Esophagus mucosa (tissue), 1 donor: ENCODE measurements around the gene ELL2. TPM values are rescaled to one million over a fixed set of nuclear protein-coding genes. Genes with fewer than 3 reads are reported as not detected.
"Not testable (repeated sequence)": the region's sequence is repeated elsewhere in the genome, so short reads cannot be mapped to it uniquely, and the experiment has no call there.

Source experiments
- ATAC-seq: fragments of 200-7000 bp; cut with Tn5 transposase; one replicate; pipeline ENCODE4 v1.9.1; 2020
- total RNA-seq: library from RNA; stranded (reverse); gene quantifications from one replicate; pipeline ENCODE4 v1.2.4, GENCODE V29; 2023
- donor health status: DM: yes; HTN: yes; CAD: no.

The ELL2 gene
- total RNA-seq, 1 donor from 2014 or later, result 181 TPM

DNA sequence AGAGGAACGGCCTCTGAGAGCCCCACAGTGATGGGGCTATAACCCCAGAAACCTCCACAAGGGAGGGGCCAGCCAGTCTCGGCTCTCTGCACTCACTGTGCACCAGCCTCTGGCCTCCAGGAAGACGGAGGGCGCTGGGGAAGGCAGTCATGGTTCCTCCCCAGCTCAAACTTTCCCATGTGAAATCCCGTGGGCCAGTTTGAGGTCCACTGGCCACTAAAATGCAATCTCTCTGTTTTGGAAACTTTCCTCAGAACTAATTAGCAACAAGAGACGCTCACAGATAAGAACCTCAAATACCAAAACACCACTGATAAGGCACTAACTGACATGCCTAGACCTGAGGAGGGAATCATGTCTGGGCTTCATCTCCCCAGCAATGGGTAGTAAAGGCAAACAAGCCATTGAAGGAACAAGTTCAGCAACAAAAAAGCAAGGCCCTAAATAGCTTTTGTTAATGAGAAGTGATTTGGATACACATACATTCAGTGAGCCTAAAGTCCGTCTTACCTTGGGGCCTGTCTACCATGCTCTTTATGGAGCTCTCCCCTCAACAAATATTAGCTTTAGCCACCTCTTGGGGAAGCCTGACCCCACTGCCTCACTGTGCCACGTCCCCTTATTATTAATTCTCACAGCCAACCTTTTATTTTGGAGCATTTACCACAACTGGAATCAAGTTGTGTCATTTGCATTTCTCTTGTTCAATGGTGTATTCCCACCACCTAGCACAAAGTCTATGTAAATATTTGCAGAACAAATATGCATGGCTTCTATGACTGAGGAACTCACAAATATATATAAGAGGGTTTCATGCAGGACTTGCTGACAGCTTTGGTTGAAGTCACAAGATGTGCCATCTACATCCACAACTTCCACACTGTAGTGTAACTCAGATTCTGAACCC is 83.0 kb downstream of the ELL2 start:
- ATAC-seq, result peak; percentile 2

DNA sequence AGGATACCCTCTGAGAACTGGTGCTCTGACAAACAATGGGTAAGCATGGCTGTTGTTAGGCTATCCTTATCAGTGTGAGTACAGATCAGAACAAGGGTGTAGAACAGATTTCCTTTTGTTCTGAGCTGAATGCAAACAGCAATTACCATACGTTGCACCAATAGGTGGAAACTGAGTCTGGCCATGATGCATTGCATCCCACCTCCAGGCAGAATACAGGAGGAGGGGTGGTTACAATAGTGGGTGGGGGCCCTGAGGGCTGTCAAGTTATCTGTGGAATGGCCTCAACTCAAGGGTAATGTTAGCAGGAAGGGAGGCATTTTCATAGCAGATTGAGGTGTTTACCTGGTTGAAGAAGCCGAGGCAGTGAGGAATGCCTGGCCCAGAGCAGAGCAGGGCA is 84.9 kb downstream of the ELL2 start:
- no peak for ATAC-seq

DNA sequence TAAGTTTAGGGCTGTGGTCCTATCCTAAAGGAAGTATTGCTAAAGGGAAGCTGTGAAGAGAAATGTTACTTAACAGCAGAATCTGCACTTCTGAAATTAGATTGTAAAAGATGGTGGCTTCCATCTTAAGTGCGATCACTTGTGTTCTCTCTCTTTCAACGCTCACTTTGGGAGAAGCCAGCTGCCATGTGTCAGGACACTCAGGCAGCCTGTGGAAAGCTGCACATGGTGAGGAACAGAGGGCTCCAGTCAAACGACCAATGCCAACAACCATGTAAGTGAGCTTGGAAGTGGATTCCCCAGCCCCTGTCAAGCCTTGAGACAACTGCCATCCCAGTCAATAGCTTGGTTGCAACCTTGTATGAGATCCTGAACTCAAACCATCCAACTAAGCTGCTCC is 87.4 kb downstream of the ELL2 start:
- ATAC-seq, result no peak

DNA sequence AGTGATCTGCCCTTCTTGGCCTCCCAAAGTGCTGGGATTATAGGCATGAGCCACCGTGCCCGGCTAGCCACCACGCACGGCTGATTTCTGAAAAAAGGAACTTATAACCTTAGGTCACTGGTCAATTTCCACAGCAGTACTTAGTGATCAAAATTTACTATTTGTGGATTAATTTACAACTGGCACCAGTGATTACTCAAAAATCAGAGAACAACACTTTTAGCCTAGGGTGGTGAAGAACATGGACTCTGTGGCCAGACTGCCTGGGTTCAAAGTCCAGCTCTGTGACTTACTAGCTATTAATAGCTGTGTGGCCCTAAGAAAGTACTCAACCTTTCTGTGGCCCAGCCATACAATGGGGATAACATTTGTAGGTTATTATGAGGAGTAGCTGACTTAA is 88.3 kb downstream of the ELL2 start:
- ATAC-seq, result no peak

DNA sequence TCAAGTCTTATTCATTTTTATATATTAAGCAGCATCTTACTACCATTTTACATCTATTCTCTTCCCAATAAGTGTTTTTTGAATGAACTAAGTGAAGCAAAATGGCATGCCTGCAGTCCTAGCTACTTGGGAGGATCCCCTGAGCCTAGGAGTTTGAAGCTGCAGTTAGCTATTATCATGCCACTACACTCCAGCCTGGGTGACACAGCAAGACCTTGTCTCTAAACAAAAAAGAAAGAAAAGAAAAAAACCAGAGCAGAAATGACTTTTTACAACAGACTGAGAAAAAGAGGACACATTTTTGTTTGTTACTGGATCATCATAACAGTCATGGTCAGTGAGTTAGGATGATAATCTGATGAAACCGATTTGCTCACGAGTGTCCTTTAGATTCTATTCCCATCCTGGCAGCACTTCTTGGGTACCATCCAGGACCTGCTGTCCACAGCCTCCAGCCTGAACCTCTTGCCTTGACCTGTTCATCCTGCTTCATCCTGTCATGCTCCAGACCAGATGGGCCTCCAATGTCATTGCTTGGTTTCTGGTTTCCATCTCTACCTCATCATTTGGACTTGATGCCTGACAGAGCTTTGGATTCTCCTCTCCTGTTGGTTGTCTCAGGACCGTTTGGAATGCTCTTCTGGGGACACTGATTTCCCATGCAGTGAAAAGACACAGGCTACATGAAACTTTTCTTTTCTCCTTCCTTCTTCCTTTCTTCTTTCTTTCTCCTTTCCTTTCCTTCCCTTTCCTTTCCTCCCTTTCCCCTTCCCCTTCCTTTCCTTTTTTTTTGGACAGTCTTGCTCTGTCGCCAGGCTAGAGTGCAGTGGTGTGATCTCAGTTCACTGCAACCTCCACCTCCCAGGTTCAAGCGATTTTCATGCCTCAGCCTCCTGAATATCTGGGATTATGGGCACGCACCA is 89.0 kb downstream of the ELL2 start:
- no peak for ATAC-seq

DNA sequence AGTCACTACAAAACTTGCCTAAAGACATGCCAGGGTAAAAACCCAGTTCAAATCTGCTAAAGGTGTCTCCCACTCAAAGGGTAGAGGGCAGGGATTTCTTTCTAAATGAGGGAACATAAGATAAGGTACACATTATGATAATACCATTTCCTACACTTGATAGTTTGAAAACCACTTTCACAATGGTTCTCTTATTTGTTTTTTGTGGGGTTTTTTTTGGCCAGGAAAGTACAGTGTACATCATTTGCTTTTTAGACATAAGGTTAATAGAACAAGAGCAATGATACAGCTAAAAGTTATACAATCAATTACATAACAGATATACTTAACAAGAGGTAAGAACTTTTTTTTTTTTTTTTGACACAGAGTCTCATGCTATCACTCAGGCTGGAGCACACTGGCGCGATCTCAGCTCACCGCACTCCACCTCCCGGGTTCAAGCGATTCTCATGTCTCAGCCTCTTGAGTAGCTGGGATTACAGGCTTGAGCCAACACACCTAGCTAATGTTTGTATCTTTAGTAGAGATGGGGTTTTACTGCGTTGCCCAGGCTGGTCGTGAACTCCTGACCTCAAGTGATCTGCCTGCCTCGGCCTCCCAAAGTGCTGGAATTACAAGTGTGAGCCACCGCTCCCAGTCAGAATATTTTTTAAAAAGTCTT is 90.4 kb downstream of the ELL2 start:
- no peak for ATAC-seq

DNA sequence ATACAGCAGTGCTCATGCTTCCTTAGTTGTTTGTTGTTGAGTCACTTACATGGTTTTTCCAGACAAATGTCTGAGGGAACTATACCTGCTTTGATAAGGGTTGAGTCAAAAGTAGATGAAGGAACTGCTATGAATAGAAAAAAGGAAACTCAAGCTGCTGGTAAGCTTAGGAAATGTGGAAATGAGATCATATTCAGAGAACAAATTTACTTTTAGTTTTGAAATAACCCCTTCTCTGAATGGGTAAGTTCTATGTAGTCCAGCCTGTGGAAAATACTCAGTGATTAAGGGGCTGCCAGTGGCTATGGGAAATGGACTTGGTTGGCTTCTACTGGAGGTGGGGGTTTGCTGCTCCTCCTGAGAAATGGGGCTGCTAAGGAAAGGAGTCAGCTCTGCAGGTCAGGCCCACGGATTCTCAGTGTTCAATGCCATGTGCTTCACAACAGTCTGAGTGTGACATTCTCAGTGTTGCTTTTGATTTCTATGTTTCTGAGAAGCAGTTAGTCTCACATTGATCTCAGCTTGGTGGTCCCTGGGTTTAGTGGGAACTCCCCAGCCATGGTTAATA is 91.5 kb downstream of the ELL2 start:
- ATAC-seq, result peak; percentile 37

DNA sequence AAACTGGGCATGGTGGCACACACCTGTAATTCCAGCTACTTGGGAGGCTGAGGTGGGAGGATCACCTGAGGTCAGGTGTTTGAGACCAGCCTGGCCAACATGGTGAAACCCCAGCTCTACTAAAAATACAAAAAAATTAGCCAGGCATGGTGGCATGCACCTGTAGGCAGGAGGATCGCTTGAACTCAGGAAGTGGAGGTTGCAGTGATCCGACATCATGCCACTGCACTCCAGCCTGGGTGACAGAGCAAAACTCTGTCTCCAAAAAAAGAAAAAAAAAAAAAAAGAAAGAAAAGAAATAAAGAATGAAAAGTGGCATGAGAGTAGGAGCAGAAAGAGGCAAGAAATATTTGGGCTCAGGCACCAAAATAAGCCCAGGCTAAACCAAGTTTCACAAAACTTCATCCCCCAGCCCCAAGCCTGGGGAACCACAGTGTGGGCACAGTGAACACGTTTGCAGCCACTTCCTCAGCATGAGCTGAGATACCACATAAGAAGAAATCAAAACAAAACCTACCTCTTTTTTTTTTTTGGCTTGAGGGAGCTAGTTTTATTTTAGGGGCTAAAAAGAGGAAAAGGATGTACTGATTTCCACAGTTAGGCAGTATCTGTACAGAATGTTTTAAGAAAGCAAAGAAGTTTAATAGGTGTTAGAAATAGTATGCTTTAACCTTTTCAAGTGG is 92.3 kb downstream of the ELL2 start:
- ATAC-seq, result not testable (repeated sequence)

DNA sequence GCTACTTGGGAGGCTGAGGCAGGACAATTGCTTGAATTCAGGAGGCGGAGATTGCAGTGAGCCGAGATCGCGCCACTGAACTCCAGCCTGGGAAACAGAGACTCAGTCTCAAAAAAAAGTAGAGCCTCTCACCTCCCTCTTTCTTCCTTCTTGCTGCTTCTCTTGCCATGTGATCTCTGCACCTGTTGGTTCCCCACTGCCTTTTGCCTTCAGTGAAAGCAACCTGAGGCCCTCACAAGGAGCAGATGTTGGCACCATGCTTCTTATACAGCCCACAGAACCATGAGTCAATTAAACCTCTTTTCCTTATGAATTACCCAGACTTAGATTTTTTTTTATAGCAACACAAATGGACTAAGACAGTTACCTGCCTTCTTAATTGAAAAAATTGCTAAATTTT is 93.5 kb downstream of the ELL2 start:
- no peak for ATAC-seq

DNA sequence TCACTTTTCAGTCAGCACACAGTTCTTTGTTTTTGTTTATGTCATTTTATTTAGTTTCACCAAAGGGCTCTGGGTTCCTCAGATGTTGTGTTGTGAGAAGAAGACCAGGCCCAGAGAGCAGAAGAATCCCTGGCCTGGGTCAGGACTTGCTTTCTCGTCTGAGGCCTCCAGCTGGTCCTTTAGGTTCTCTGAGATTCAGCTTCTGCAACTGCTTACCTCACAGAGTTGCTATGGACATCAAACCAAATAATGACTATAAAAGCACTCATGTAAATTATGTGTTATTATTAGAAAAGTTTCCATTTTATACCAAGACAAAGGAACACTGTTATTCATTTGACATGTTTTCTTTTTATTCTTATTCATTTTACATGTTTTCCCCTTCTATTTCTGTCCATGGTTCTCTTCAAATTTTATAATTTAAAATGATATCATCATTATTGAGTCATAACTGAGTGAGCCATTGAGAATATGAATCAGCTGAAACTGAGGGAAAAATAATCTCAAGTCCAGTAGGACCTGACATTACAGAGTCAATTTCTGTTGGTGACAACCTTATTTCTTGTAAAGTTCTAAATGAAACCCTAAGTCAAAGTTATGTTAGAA is 95.1 kb downstream of the ELL2 start:
- no peak for ATAC-seq

DNA sequence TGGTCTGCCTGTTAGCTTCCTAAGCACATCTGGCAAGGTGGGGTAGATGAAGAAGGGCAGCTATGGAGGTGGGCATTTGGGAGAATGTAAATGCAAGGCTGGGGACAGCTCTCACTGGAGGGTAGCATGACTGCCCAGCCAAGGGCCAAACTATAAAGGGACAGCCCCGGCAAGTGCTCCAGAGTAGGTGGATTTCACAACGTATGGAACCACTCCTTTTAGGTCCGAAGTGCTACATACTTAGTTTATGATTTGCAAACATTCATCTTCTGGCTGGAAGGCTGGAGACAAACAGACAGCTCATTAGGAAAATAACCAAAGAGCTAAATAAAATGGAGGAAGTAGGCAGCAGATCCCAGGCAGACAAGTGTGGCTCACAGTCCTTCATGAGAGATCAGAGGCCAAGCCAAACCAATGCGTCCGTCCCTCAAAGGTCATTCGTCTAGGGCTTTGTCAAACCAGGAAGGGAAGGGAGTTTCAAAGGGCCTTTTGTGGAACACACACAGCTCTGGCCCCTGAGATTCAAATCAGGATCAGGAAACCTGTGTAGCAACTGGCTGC is 96.6 kb downstream of the ELL2 start:
- ATAC-seq, result peak; percentile 46

DNA sequence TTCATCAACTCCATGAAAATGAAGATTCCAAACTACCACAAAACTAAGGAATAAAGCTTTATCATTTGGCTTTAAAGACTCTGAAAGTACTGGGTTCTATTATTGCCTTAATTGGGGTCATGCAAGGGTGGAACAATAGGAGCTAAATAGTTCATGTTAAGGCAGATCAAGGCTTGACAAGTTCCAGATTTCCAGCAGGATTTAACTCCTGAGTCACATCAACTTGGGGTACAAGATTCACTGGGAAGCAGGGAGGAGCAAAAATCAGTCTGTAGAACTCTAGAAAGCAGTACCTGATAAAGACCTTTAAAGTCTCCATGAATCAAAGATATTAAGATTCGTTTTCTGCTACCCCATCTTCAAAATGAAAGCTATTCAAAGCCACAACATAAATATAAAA is 97.2 kb downstream of the ELL2 start:
- no peak for ATAC-seq

DNA sequence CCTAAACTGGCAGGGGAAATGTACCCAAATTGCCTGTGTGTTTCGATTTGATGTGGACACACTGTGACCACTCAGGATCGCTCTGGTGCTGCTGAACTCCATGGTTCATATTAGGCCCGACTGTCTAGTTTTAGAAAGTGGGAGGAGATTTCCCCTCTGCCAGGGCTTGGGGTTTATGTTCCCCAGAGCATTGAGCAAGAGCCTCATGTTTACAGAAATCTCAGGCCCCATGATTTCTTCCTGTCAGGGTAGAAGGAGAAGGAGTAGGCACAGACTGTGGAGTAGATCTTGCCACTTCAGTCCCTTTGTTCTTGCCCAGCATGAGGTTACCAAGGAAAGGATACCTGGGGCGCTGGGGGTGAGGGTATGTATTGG is 98.3 kb downstream of the ELL2 start:
- ATAC-seq, result no peak

DNA sequence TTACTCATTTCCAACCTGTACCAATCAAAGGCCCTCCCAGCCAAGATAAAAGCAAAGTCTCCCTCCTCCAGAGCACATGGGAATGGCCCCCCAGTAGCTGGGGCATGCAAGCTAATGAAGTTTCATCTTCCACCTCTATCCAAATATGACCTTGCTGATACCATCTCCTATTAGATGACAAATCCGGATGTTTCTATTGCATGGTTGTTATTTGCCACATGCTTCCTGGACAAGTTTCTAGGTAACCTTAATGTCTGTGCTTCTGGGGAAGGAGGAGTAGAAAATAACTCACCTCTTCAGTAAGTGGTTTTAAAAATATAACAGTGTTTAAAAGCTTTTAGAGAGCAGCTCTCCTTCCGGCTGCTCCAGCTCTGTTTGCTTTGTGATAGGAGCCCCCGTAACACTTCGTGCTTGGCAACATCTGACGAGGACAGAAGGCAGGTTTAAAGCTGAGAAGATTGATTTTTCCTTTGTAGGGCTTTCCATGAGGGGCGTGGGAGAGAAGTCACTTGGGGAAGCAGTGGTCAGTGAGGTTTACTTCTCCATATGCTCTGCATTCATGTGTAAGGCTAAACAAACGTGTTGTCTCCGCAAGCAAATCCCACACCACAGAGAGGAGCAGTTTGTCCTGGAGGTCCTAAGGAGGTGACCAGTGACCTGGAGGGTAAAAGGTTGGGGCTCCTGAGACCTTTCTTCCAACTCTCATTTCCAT is 98.8 kb downstream of the ELL2 start:
- ATAC-seq, result no peak

DNA sequence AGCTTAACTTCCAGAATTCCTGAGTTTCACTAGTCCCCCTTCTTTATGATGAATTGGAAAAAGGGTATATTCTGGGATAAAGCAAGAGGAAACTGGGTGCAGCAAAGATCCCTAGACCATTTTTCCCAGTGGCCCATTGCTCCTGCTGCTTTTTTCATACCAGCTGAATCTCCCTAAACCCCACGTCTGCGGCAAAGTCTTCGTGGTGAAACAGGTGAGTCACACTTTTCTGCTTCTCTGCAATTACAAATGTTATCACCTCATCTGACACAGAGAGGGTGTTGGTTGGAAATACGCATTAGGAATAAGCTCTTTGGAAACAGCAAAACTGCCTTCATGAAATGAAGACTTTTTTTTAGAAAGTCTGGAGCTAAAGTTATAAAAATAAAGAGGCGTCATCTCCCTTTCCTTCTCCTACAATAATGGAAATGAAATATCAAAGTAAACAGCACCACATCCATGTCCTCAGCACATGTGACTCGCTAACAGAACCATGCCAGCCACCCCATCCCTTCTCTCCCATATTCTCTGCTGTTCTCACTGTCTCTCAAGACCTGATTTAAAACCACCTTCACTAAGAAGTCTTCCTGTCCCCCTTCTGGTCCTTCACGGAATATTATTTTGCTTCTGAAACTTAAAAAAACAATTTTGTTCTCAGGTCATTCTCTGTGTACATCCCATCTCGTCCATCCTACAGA is 99.6 kb downstream of the ELL2 start:
- ATAC-seq, result peak; percentile 22

DNA sequence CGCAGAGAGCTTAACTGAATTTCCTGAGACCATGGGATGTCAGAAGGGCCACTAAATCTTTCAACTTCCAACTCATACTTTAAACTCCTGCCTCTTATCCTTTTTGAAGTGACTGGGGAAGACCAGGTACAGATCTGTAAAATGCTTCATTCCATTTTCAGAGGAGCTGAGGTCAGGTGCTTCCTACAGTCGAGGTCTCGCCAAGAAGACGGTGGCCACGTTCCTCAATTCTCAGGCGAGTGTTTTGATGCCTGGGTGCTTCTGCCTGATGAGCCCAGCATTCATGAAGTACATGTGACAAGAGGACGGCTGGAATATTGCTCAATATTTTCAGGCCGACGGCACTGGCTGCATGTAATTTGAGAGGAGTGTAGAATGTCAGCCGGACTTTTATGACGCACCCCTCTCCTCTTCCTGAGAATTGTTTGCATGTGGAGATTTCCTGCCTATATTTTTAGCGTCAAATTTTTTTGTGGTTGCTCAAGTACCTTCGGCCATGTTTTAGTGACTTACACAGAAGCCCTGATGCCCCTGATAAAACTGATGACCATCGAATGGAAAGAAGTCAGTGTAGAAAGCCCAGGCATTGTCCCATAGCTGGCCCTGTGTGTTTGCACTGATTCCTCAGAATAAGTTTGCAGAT is 100.3 kb downstream of the ELL2 start:
- no peak for ATAC-seq

DNA sequence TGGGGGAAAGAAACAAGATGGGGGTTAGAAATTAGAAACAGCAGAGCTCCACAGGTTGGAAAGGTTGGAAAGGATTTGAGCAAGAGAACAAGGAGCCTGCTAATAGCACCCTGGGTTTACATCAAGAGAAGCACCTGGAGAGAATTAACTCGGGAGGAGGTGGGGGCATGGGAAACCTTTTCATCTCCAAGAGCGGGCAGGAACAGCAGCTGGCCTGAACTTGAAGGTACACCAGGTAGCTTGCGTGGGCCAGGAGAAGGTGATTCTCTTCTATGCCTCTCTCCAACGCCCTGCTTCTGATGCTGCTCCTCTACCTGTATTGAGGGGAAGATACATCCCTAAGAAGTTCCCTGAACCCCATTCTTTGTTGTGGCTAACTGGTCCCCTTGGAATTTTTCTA is 102.0 kb downstream of the ELL2 start:
- ATAC-seq, result no peak

DNA sequence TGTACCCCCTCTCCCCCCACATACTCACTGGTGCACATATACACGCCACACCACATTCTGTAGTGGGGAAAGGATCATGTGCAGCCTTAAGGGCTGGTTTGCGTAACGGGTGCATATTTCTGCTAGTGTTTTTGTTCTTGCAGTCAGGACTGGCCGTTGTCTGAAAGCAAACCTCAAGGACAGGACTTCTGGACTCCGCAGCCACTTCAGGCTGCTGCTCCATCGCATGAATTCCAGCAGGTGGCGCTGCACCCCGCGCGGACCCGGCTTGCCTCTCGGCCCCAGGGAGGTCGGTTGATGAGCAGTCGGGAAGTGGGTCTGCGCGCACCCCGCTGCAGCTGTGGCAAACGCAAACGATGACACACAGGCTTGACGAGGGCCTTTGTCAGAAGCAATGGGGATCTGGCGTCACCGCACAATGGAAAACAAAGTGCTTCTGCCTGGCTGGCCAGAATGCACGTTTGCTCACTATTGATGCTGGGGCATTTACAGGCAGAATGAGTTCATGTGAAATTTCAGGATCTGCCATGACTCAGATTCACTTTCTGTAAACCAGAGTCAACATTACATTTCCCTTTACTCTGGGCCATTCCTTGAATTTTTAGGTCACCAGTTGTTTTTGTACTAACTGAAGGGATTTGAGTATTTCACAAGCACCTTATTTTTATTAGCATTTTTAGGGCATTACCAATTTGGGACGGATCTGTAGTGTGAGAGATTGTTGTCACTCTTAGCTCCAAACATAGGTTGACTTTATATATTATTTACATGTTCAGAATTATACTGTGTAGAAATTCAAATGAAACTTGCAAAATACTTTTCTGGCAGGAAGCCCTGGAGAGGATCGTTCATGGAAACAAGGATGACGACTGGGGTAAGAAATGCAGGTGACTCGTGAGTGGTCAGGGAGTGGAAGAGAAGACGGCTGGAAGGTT is 102.7 kb downstream of the ELL2 start:
- peak; percentile 85 for ATAC-seq
